ENCODE data around the gene ESD.
"Not testable (repeated sequence)": the region's sequence is repeated elsewhere in the genome, so short reads cannot be mapped to it uniquely, and the experiment has no call there.

- not testable (repeated sequence) for TF ChIP-seq CTCF, EZH2, EZH2phosphoT487 (IDR thresholded peaks at IDR 0.05)
Observed at GRCh38 chr13:46769925-46770324, 27.0 kb downstream of the ESD start.

All from neural progenitor cell (in vitro differentiated cells).